ENCODE measurements around the gene RRAD.
"Not testable (repeated sequence)": the region's sequence is repeated elsewhere in the genome, so short reads cannot be mapped to it uniquely, and the experiment has no call there.

RRAD gene

GRCh38 chr16:66947302-66948065 is 22.1 kb upstream of the RRAD start:
- CTCF ChIA-PET = interaction anchor here (1.0 kb wide), 1 partner anchor 207 kb away, joined by 3 read pairs; no protein-coding TSS in a partner anchor
- no peak for TF ChIP-seq L3MBTL2 (conservative IDR thresholded peaks at IDR 0.05)
- TF ChIP-seq BHLHE40 (IDR thresholded peaks at IDR 0.05; ENCODE audit: borderline replicate concordance) = no peak
- no peak for TF ChIP-seq NFRKB (IDR thresholded peaks at IDR 0.05)
- peak; percentile 75 for DNase-seq (ENCODE audit: extremely low spot score)
- POLR2A ChIA-PET = interaction anchor here (0.5 to 0.6 kb wide), 2 partner anchors 11 to 51 kb away, joined by 3 to 4 read pairs; no protein-coding TSS in a partner anchor

DNA sequence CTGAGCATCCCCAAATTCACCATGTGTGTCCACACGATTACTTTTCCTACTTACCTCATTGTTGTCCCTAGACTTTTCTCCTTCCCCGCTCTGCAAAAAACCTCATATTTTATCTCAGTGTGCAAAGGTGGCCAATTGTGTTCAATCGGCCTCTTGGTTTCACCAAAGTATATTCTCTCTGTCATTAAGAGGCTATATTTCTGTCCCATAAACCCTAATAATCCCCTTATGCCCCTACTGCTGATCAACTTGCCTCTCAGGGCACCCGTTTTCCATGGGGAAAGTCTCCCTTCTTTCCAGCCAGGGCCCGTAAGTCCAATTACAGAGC is 21.6 kb upstream of the RRAD start:
- POLR2A ChIA-PET = no interaction called here
- DNase-seq (ENCODE audit: extremely low spot score) = no peak
- TF ChIP-seq L3MBTL2 (conservative IDR thresholded peaks at IDR 0.05) (no peak), ZNF384 (IDR thresholded peaks at IDR 0.05) (no peak), BHLHE40 (IDR thresholded peaks at IDR 0.05; ENCODE audit: borderline replicate concordance) (no peak), ELF4 (IDR thresholded peaks at IDR 0.05) (no peak), NFRKB (IDR thresholded peaks at IDR 0.05) (no peak)
- TF ChIP-seq, protein P1, sequence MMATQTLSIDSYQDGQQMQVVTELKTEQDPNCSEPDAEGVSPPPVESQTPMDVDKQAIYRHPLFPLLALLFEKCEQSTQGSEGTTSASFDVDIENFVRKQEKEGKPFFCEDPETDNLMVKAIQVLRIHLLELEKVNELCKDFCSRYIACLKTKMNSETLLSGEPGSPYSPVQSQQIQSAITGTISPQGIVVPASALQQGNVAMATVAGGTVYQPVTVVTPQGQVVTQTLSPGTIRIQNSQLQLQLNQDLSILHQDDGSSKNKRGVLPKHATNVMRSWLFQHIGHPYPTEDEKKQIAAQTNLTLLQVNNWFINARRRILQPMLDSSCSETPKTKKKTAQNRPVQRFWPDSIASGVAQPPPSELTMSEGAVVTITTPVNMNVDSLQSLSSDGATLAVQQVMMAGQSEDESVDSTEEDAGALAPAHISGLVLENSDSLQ (IDR thresholded peaks at IDR 0.05) = no peak
- CTCF ChIA-PET = interaction anchor here (1.0 kb wide), 1 partner anchor 208 kb away, joined by 3 read pairs; no protein-coding TSS in a partner anchor

DNA sequence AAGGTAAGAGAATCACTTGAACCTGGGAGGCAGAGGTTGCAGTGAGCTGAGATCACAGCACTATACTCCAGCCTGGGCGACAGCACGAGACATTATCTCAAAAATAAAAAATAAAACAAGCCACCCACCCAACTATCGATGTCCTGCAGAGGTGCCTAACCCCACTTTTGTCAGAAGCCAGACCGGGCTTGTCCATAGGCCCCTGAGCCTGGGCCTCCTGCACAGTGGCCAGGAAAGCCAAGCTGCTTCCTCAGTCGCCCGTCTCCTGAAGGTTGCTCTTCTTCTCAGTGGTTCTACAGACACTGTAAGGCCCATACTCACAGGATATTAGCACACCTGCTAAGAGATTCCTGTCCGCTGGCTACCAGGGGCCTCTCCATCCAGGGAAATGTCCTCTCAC is 21.2 kb upstream of the RRAD start:
- POLR2A ChIA-PET = no interaction called here
- no peak for DNase-seq (ENCODE audit: extremely low spot score)
- CTCF ChIA-PET = no interaction called here
- TF ChIP-seq FOXA1 (IDR thresholded peaks at IDR 0.05) = no peak
- TF ChIP-seq LEF1 (IDR thresholded peaks at IDR 0.05; ENCODE audit: borderline replicate concordance) = no peak
- no peak for TF ChIP-seq ZNF384 (IDR thresholded peaks at IDR 0.05)
- no peak for TF ChIP-seq ARNT (IDR thresholded peaks at IDR 0.05)
- no peak for TF ChIP-seq CTBP1 (IDR thresholded peaks at IDR 0.05; ENCODE audit: borderline replicate concordance)
- TF ChIP-seq, protein P1 (IDR thresholded peaks at IDR 0.05) = no peak
- no peak for TF ChIP-seq SUZ12 (IDR thresholded peaks at IDR 0.05)
- TF ChIP-seq TARDBP (IDR thresholded peaks at IDR 0.05) = no peak
- no peak for TF ChIP-seq L3MBTL2 (conservative IDR thresholded peaks at IDR 0.05)
- no peak for TF ChIP-seq SP1 (IDR thresholded peaks at IDR 0.05)
- TF ChIP-seq FOXM1 (IDR thresholded peaks at IDR 0.05; ENCODE audit: borderline replicate concordance) = no peak
- no peak for TF ChIP-seq NFRKB (IDR thresholded peaks at IDR 0.05)
- no peak for TF ChIP-seq HDGF (IDR thresholded peaks at IDR 0.05; ENCODE audit: borderline replicate concordance)
- TF ChIP-seq FOXK2 (IDR thresholded peaks at IDR 0.05) = no peak
- no peak for TF ChIP-seq BHLHE40 (IDR thresholded peaks at IDR 0.05; ENCODE audit: borderline replicate concordance)
- TF ChIP-seq ELF4 (IDR thresholded peaks at IDR 0.05) = no peak

GRCh38 chr16:66945939-66946338 is 20.6 kb upstream of the RRAD start:
- ChIA-PET CTCF (no interaction called here), POLR2A (no interaction called here)
- TF ChIP-seq FOXA1 (IDR thresholded peaks at IDR 0.05) = no peak
- no peak for TF ChIP-seq BHLHE40 (IDR thresholded peaks at IDR 0.05; ENCODE audit: borderline replicate concordance)
- no peak for TF ChIP-seq NFRKB (IDR thresholded peaks at IDR 0.05)
- no peak for TF ChIP-seq CTBP1 (IDR thresholded peaks at IDR 0.05; ENCODE audit: borderline replicate concordance)
- no peak for TF ChIP-seq LEF1 (IDR thresholded peaks at IDR 0.05; ENCODE audit: borderline replicate concordance)
- TF ChIP-seq SUZ12 (IDR thresholded peaks at IDR 0.05) = no peak
- TF ChIP-seq SP1 (IDR thresholded peaks at IDR 0.05) = no peak
- DNase-seq (ENCODE audit: extremely low spot score) = no peak

DNA sequence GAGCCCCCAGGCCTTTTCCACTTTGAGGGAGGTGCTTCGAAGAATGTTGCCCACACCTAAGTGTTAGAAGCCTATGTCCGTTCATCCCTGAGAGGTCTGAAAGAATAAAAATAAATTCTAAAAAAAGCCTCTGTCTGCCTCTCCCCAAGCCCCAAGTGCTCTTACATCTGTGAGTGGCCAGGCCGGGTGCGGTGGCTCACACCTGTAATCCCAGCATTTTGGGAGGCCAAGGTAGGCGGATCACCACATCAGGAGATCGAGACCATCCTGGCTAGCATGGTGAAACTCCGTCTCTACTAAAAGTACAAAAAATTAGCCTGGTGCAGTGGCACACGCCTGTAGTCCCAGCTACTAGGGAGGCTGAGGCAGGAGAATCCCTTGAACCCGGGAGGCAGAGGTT is 19.6 kb upstream of the RRAD start:
- POLR2A ChIA-PET; DNase-seq (ENCODE audit: extremely low spot score): not testable (repeated sequence)
- CTCF ChIA-PET = interaction anchor here (0.6 to 1.1 kb wide), 2 partner anchors 49 to 276 kb away, joined by 3 to 4 read pairs; no protein-coding TSS in a partner anchor

- ChIA-PET CTCF (interaction anchor here (0.6 to 1.5 kb wide), 3 partner anchors 17 to 53 kb away, joined by 3 to 4 read pairs (median 4); partner anchors contain the start of gene CES3), POLR2A (interaction anchor here (1.2 kb wide), 1 partner anchor 17 kb away, joined by 3 read pairs; no protein-coding TSS in a partner anchor)
- DNase-seq (ENCODE audit: extremely low spot score) = no peak
- TF ChIP-seq, protein P1 (IDR thresholded peaks at IDR 0.05) = no peak
- TF ChIP-seq FOXK2 (IDR thresholded peaks at IDR 0.05) = no peak
- no peak for TF ChIP-seq HDGF (IDR thresholded peaks at IDR 0.05; ENCODE audit: borderline replicate concordance)
- TF ChIP-seq SP1 (IDR thresholded peaks at IDR 0.05) = no peak
- no peak for TF ChIP-seq ELF4 (IDR thresholded peaks at IDR 0.05)
- no peak for TF ChIP-seq FOXM1 (IDR thresholded peaks at IDR 0.05; ENCODE audit: borderline replicate concordance)
- TF ChIP-seq BHLHE40 (IDR thresholded peaks at IDR 0.05; ENCODE audit: borderline replicate concordance) = no peak
- no peak for TF ChIP-seq LEF1 (IDR thresholded peaks at IDR 0.05; ENCODE audit: borderline replicate concordance)
- no peak for TF ChIP-seq ARNT (IDR thresholded peaks at IDR 0.05)
- no peak for TF ChIP-seq NFRKB (IDR thresholded peaks at IDR 0.05)
- no peak for TF ChIP-seq ZNF384 (IDR thresholded peaks at IDR 0.05)
- TF ChIP-seq FOXA1 (IDR thresholded peaks at IDR 0.05) = no peak
- no peak for TF ChIP-seq L3MBTL2 (conservative IDR thresholded peaks at IDR 0.05)
- no peak for TF ChIP-seq TARDBP (IDR thresholded peaks at IDR 0.05)
- TF ChIP-seq CTBP1 (IDR thresholded peaks at IDR 0.05; ENCODE audit: borderline replicate concordance) = no peak
- TF ChIP-seq SUZ12 (IDR thresholded peaks at IDR 0.05) = no peak
Observed at GRCh38 chr16:66944054-66944441, 18.7 kb upstream of the RRAD start.

All from HEK293T (cell line).